Measurements from ENCODE around the gene PDE4B. TPM values are rescaled to one million over a fixed set of nuclear protein-coding genes. Genes with fewer than 3 reads are reported as not detected.

Gene PDE4B
- total RNA-seq, 1 donor from 2014 or later: 3.8 TPM

- no peak for TF ChIP-seq CTCF (conservative IDR thresholded peaks at IDR 0.05; ENCODE audit: low read depth, low read length)
- DNase-seq (ENCODE audit: low read depth): no peak
These were observed 594.0 kb downstream of the PDE4B start for GRCh38 chr1:66386712-66387111.

GRCh38 chr1:66388913-66389312 lies 596.2 kb downstream of the PDE4B start:
- no peak for TF ChIP-seq CTCF (conservative IDR thresholded peaks at IDR 0.05; ENCODE audit: low read depth, low read length)
- no peak overlapping the region for H3K4me3 ChIP-seq (ENCODE audit: low read depth, low read length)
- DNase-seq (ENCODE audit: low read depth): no peak

More at GRCh38 chr1:66386712-66387111, 594.0 kb downstream of the PDE4B start:
- no peak overlapping the region for H3K4me3 ChIP-seq (ENCODE audit: low read depth, low read length)

- no peak for DNase-seq (ENCODE audit: low read depth)
- no peak for TF ChIP-seq CTCF (conservative IDR thresholded peaks at IDR 0.05; ENCODE audit: low read depth, low read length)
- H3K4me3 ChIP-seq (ENCODE audit: low read depth, low read length): no peak overlapping the region
These were observed 601.0 kb downstream of the PDE4B start for GRCh38 chr1:66393586-66394287.

- DNase-seq (ENCODE audit: low read depth): no peak
These were observed 601.9 kb downstream of the PDE4B start for GRCh38 chr1:66394603-66395002.

GRCh38 chr1:66395202-66396061 lies 602.7 kb downstream of the PDE4B start:
- no peak for TF ChIP-seq CTCF (conservative IDR thresholded peaks at IDR 0.05; ENCODE audit: low read depth, low read length)
- peak; percentile 7 for DNase-seq (ENCODE audit: low read depth)
- H3K4me3 ChIP-seq (ENCODE audit: low read depth, low read length): no peak overlapping the region

More at GRCh38 chr1:66394603-66395002, 601.9 kb downstream of the PDE4B start:
- no peak for TF ChIP-seq CTCF (conservative IDR thresholded peaks at IDR 0.05; ENCODE audit: low read depth, low read length)
- no peak overlapping the region for H3K4me3 ChIP-seq (ENCODE audit: low read depth, low read length)

GRCh38 chr1:66396212-66396890 lies 603.7 kb downstream of the PDE4B start:
- peak; percentile 39 for DNase-seq (ENCODE audit: low read depth)
- no peak for TF ChIP-seq CTCF (conservative IDR thresholded peaks at IDR 0.05; ENCODE audit: low read depth, low read length)
- no peak overlapping the region for H3K4me3 ChIP-seq (ENCODE audit: low read depth, low read length)

All from epithelial cell of proximal tubule (primary cell).